GM23338 (cell line): ENCODE data around the gene SGK1. TPM values are rescaled to one million over a fixed set of nuclear protein-coding genes. Genes with fewer than 3 reads are reported as not detected.

ENCODE experiments used
- CTCF ChIP-seq, 2 experiments: fragments of 200-600 bp in 1 of 2; sonication (generic) in 1 of 2; conservative IDR thresholded peaks; 2 replicates each; pipeline versions ENCODE4 v1.5.1 to v1.6.1; 2016 to 2017; ENCODE audit warnings: antibody characterized with exemption in 2 of 2, low read depth in 2 of 2, mild to moderate bottlenecking in 2 of 2, moderate library complexity in 1 of 2
- ETS1 ChIP-seq: IDR thresholded peaks from 2 replicates; pipeline ENCODE4 v1.6.1; 2016; ENCODE audit warnings: antibody characterized with exemption
- EZH2phosphoT487 ChIP-seq: fragments of 200-600 bp; sonication (generic); IDR thresholded peaks from one replicate; pipeline ENCODE4 v1.8.1; 2018; ENCODE audit warnings: antibody characterized with exemption; ENCODE audit not compliant: unreplicated experiment
- JUNB ChIP-seq: IDR thresholded peaks from one replicate; pipeline ENCODE4 v1.6.1; 2016; ENCODE audit warnings: antibody characterized with exemption; ENCODE audit not compliant: unreplicated experiment
- POLR2AphosphoS5 ChIP-seq: IDR thresholded peaks from 2 replicates; pipeline ENCODE4 v1.6.1; 2016; ENCODE audit warnings: antibody characterized with exemption, low read depth
- REST ChIP-seq: IDR thresholded peaks from one replicate; pipeline ENCODE4 v1.6.1; 2018; ENCODE audit warnings: antibody characterized with exemption; ENCODE audit not compliant: unreplicated experiment
- STAT1 ChIP-seq: IDR thresholded peaks from one replicate; pipeline ENCODE4 v1.6.1; 2016; ENCODE audit warnings: antibody characterized with exemption; ENCODE audit not compliant: unreplicated experiment
- ZNF462 ChIP-seq: fragments of 250-450 bp; sonication (Bioruptor Pico); IDR thresholded peaks from 2 replicates; pipeline ENCODE4 v1.5.0; 2020; ENCODE audit warnings: mild to moderate bottlenecking, moderate library complexity
- polyA plus RNA-seq: library from polyadenylated mRNA; unstranded; fragments of >200 nt; fragmentation: Nextera tagmentation; extraction: Ambion mirVana; gene quantifications from 2 replicates; pipeline ENCODE4 v1.2.1, GENCODE V29; 2016
- total RNA-seq: library from RNA; depleted of rRNA; stranded (reverse); fragments of >200 nt; shearing (Covaris generic); gene quantifications from 2 replicates; pipeline ENCODE4 v1.2.3, GENCODE V29; 2014

Gene SGK1
- total and polyA plus RNA-seq, 2 experiments from 2014 or later, result 16.3 to 37.2 TPM

- TF ChIP-seq ZNF462 (CRISPR knock-in tag) (no peak), JUNB (no peak), CTCF (conservative IDR thresholded peaks at IDR 0.05; ENCODE audit: low read depth in 2 of 2) (no peak), POLR2AphosphoS5 (no peak), EZH2phosphoT487 (no peak), STAT1 (no peak), ETS1 (no peak), REST (no peak)
These were observed 5.8 kb upstream of the SGK1 start (continued) for GRCh38 chr6:134323698-134324097.
